Esophagus (tissue), 2 donors: ENCODE data around the gene ZNF202. TPM values are rescaled to one million over a fixed set of nuclear protein-coding genes. Genes with fewer than 3 reads are reported as not detected.

Source experiments
- H3K27ac ChIP-seq, 2 donors: one replicate each; pipeline ENCODE4 v1.5.1; 2013; ENCODE audit warnings: low read depth in 2 of 2, mild to moderate bottlenecking in 2 of 2, inconsistent platforms in 1 of 2, low read length in 1 of 2, moderate library complexity in 1 of 2
- H3K27me3 ChIP-seq, 2 donors: one replicate each; pipeline ENCODE4 v1.6.1; 2013; ENCODE audit warnings: low read length in 2 of 2, control low read depth in 1 of 2, mild to moderate bottlenecking in 1 of 2; ENCODE audit not compliant: insufficient read depth in 2 of 2, control insufficient read depth in 1 of 2
- H3K36me3 ChIP-seq, 2 donors: one replicate each; pipeline ENCODE4 v1.6.1; 2013; ENCODE audit warnings: low read length in 1 of 2; ENCODE audit not compliant: control insufficient read depth in 2 of 2, insufficient read depth in 2 of 2
- H3K4me1 ChIP-seq, 2 donors: one replicate each; pipeline ENCODE4 v1.6.1; 2013; ENCODE audit warnings: low read length in 1 of 2; ENCODE audit not compliant: control insufficient read depth in 2 of 2, insufficient read depth in 2 of 2
- H3K4me3 ChIP-seq, 2 donors: one replicate each; pipeline ENCODE4 v1.5.1; 2013; ENCODE audit warnings: low read length in 2 of 2, mild to moderate bottlenecking in 2 of 2, low read depth in 1 of 2, moderate library complexity in 1 of 2
- H3K9me3 ChIP-seq, 2 donors: one replicate each; pipeline ENCODE4 v1.6.1; 2013; ENCODE audit warnings: mild to moderate bottlenecking in 2 of 2, low read depth in 1 of 2, low read length in 1 of 2, moderate library complexity in 1 of 2; ENCODE audit not compliant: control insufficient read depth in 2 of 2, insufficient read depth in 1 of 2
- WGBS, 2 donors: extraction: QIAGEN DNeasy Blood & Tissue Kit; methylation state at CpG; one replicate each; pipeline ENCODE4 v1.1.7; 2013; 5-methylcytosine and 5-hydroxymethylcytosine counted together
- polyA plus RNA-seq, 2 donors: library from polyadenylated mRNA; stranded (reverse); fragments of 200-250 nt; gene quantifications; one replicate each; pipeline ENCODE4 v1.2.3, GENCODE V29; 2013
- donor health status: healthy with polysubstance abuse.
- donor health status: Bipolar disorder and iron deficiency.

Gene ZNF202
- 1 to 10 TPM; 5.0 to 5.5 TPM for polyA plus RNA-seq

DNA sequence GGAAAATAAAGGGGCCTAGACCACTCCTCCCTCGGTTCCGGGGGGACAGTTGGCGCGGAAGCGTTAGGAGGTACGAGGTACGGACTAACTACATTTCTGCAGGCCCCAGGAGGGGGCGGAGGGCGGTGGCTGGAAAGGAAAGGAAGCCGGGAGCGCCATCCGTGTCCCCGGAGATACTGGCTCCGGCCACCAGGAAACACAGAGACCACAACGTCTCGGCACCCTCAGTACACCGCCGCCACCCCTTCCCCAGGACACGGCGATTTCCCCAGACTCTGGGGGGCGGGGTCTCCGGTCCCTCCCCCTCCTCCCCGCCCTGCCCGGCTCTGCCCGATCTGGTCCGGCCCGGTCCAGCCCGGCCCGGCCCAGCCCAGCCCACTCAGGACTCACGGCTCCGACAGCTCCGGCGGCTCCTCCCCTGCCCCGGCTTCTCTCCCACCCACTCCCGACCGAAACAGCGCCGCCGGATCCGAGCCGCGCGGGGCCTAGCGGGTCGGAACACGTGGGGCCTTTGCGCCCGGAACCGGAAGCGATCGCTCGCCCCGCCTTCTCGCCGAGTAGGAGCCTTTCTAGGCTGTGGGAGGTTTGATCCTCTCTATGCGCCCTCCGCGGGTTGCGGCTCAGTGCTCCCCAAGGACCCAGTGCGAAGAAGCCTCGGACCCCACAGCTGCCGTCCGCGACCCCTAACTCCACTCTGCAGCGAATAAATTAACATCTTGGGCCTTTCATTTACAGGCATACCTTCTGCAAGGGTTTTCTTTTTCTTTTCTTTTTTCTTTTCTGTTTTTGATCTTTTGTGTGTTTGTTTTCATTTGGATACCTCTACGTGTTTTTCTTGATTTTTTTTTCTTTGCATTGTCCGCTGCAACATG lies at the start of gene ZNF202:
Gene ZNF202, minus strand, starts transcription at position 502 of the 872 bp plus-strand sequence. CDS start 10,772 bp downstream, outside the sequence.
- H3K36me3 ChIP-seq: no peaks in the 10 kb centered on the region
- WGBS, 2 donors: 0 to 1% methylated on average over 59 to 67 of the region's 67 CpGs
- H3K4me1 ChIP-seq: peaks cover 0 to 5% of the 10 kb centered on the region in 2 donors
- H3K9me3 ChIP-seq: no peaks in the 10 kb centered on the region
- peak within 1 kb of the TSS; percentile 75 to 93 for H3K4me3 ChIP-seq
- peak within 1 kb of the TSS; percentile 60 to 78 for H3K27ac ChIP-seq
- H3K27me3 ChIP-seq: no peaks in the 10 kb centered on the region

DNA sequence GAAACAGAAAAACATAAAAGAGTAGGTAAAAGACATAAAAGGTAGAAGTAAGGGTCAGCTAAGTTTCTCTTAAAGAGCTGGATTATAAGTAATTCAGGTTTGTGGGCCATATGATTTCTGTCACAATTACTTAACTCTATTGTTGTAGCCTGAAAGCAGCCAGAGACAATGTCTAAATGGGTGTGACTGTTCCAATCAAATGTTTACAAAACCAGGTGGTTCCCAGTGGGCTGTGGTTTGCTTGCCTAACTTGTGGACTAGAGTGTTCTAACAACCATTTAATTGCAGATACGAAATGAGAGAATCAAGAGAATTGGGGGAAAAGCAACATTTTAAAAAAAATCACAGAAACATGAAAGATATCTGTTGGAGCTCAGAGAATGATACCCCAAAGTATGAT lies 42.1 kb upstream of the ZNF202 start:
- H3K4me3 ChIP-seq: no peak overlapping the region
- no peak overlapping the region for H3K27ac ChIP-seq
- no peaks in the 10 kb centered on the region for H3K9me3 ChIP-seq
- whole genome bisulfite sequencing, 2 donors: 59 to 64% methylated on average over 1 of the region's 1 CpG
- no peaks in the 10 kb centered on the region for H3K4me1 ChIP-seq
- no peaks in the 10 kb centered on the region for H3K27me3 ChIP-seq
- no peaks in the 10 kb centered on the region for H3K36me3 ChIP-seq

DNA sequence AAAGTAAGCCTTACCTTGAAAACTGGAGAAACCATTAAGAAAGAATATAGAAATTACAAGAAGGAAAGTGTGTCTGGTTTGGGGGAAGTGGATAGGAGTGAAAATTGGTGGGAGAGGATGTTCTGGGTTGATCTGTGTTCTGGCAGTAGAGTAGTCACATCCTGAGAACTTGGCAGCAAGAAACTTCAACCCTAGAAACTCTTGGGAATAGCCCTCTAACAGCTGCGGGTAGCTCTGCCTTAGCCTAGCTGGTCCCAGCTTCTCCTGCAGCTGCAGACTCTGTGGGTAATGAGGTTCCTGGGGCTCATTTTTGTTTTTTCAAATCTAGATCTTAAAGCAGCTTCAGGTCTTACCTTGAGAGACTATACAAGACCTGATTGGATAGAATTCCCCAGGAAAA lies 37.1 kb upstream of the ZNF202 start:
- WGBS, 2 donors: 84 to 90% methylated on average over 1 of the region's 1 CpG

GRCh38 chr11:123775715-123776549 lies 34.5 kb upstream of the ZNF202 start:
- no peak overlapping the region for H3K27ac ChIP-seq
- no peaks in the 10 kb centered on the region for H3K4me1 ChIP-seq
- no peaks in the 10 kb centered on the region for H3K36me3 ChIP-seq
- no peaks in the 10 kb centered on the region for H3K27me3 ChIP-seq
- H3K4me3 ChIP-seq: no peak overlapping the region
- no peaks in the 10 kb centered on the region for H3K9me3 ChIP-seq
- 38 to 52% methylated on average over 4 of the region's 4 CpGs for WGBS, 2 donors

More for the DNA sequence above, 37.1 kb upstream of the ZNF202 start:
- Histone ChIP-seq H3K27me3 (no peaks in the 10 kb centered on the region), H3K9me3 (no peaks in the 10 kb centered on the region), H3K36me3 (no peaks in the 10 kb centered on the region), H3K4me1 (no peaks in the 10 kb centered on the region), H3K27ac (no peak overlapping the region), H3K4me3 (no peak overlapping the region)

DNA sequence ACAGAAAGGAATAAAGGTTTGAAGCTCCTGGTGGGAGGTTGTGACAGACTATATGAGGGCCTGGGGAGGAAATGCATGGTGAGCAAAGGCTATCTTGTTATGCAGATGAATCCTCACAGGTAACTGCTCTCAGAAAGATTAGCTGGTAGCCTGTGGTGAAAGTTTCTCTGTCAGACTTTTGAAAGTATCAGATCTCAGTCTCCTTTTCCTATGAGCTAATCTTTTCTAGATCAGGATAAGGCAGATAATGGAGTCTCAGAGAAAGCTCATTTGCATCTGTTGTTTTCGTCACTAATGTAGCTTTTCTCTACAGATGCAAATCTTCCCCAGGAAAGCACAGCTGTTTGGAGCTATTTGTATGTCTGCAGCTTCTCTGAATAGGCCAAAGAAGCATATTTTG lies 33.8 kb upstream of the ZNF202 start:
- Histone ChIP-seq H3K27me3 (no peaks in the 10 kb centered on the region), H3K27ac (no peak overlapping the region), H3K36me3 (no peaks in the 10 kb centered on the region), H3K4me3 (no peak overlapping the region), H3K4me1 (no peaks in the 10 kb centered on the region), H3K9me3 (no peaks in the 10 kb centered on the region)
- 61 to 74% methylated on average over 1 of the region's 1 CpG for WGBS, 2 donors

DNA sequence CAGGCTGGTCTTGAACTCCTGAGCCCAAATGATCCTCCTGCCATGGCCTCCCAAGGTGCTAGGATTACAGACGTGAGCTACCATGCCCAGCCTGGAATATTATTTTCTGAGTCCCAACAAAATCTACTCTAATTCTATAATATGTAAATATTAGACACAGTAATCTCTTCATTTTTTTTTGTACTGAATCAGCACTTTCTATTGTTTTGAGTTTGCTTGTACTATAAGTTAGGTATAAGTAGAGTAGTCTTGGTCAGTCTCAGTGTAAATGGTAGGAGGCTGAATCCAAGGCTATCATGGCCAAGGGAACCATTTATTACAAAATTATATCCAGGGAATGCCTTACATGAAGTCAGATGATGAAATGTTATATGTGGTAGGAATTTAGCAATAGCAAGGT lies 32.5 kb upstream of the ZNF202 start:
- Histone ChIP-seq H3K9me3 (no peaks in the 10 kb centered on the region), H3K4me3 (no peak overlapping the region), H3K27ac (no peak overlapping the region), H3K36me3 (no peaks in the 10 kb centered on the region), H3K4me1 (no peaks in the 10 kb centered on the region), H3K27me3 (no peaks in the 10 kb centered on the region)
- 75 to 84% methylated on average over 1 of the region's 1 CpG for WGBS, 2 donors

GRCh38 chr11:123773026-123773425 lies 31.6 kb upstream of the ZNF202 start:
- WGBS, 2 donors: 76 to 80% methylated on average over 2 of the region's 2 CpGs

GRCh38 chr11:123771664-123772063 lies 30.2 kb upstream of the ZNF202 start:
- Histone ChIP-seq H3K4me1 (no peaks in the 10 kb centered on the region), H3K27me3 (no peaks in the 10 kb centered on the region), H3K36me3 (no peaks in the 10 kb centered on the region), H3K4me3 (no peak overlapping the region), H3K27ac (no peak overlapping the region), H3K9me3 (no peaks in the 10 kb centered on the region)
- WGBS, 2 donors: 91 to 93% methylated on average over 3 of the region's 3 CpGs

More at GRCh38 chr11:123773026-123773425, 31.6 kb upstream of the ZNF202 start:
- Histone ChIP-seq H3K9me3 (no peaks in the 10 kb centered on the region), H3K36me3 (no peaks in the 10 kb centered on the region), H3K4me1 (no peaks in the 10 kb centered on the region), H3K27me3 (no peaks in the 10 kb centered on the region), H3K27ac (no peak overlapping the region), H3K4me3 (no peak overlapping the region)

- Histone ChIP-seq H3K36me3 (no peaks in the 10 kb centered on the region), H3K4me1 (no peaks in the 10 kb centered on the region)
Observed at GRCh38 chr11:123770712-123771111, 29.3 kb upstream of the ZNF202 start.

More at GRCh38 chr11:123770712-123771111, 29.3 kb upstream of the ZNF202 start:
- Histone ChIP-seq H3K27ac (no peak overlapping the region), H3K4me3 (no peak overlapping the region), H3K9me3 (no peaks in the 10 kb centered on the region), H3K27me3 (no peaks in the 10 kb centered on the region)
